Activated CD4-positive, alpha-beta T cell treated with anti-CD3 and anti-CD28 coated beads, Interleukin-2, amount 10 ng/mL, durations not matched to agents 24 days and 14 days (primary cell): Measurements from ENCODE around the gene TMEM134. TPM values are rescaled to one million over a fixed set of nuclear protein-coding genes. Genes with fewer than 3 reads are reported as not detected.
"Not testable (repeated sequence)": the region's sequence is repeated elsewhere in the genome, so short reads cannot be mapped to it uniquely, and the experiment has no call there.

Source experiments
- DNase-seq: peaks from one replicate; pipeline ENCODE4 v3.0.0; 2022
- H3K27ac Mint-ChIP-seq: one replicate; pipeline ENCODE4 v1.8.0; 2022; ENCODE audit warnings: mild to moderate bottlenecking, mixed read lengths
- H3K27me3 Mint-ChIP-seq: one replicate; pipeline ENCODE4 v1.8.0; 2022; ENCODE audit warnings: mixed read lengths
- H3K36me3 Mint-ChIP-seq: one replicate; pipeline ENCODE4 v1.8.0; 2022; ENCODE audit warnings: low read depth, mild to moderate bottlenecking, mixed read lengths
- H3K4me1 Mint-ChIP-seq: one replicate; pipeline ENCODE4 v1.8.0; 2021; ENCODE audit warnings: mixed read lengths
- H3K4me3 Mint-ChIP-seq: one replicate; pipeline ENCODE4 v1.8.0; 2022; ENCODE audit warnings: mild to moderate bottlenecking, moderate library complexity, mixed read lengths
- H3K9me3 Mint-ChIP-seq: one replicate; pipeline ENCODE4 v1.8.0; 2021; ENCODE audit warnings: mixed read lengths
- intact Hi-C: fragments of 100-400 bp; cut with micrococcal nuclease; formaldehyde crosslinking; loops from one replicate; pipeline ENCODE4 v1.15.1; 2023
- total RNA-seq: library from RNA; stranded (reverse); gene quantifications from 2 replicates; pipeline ENCODE4 v1.2.3, GENCODE V29; 2022

TMEM134 gene
- total RNA-seq, 1 donor from 2014 or later, result 56.8 TPM

DNA sequence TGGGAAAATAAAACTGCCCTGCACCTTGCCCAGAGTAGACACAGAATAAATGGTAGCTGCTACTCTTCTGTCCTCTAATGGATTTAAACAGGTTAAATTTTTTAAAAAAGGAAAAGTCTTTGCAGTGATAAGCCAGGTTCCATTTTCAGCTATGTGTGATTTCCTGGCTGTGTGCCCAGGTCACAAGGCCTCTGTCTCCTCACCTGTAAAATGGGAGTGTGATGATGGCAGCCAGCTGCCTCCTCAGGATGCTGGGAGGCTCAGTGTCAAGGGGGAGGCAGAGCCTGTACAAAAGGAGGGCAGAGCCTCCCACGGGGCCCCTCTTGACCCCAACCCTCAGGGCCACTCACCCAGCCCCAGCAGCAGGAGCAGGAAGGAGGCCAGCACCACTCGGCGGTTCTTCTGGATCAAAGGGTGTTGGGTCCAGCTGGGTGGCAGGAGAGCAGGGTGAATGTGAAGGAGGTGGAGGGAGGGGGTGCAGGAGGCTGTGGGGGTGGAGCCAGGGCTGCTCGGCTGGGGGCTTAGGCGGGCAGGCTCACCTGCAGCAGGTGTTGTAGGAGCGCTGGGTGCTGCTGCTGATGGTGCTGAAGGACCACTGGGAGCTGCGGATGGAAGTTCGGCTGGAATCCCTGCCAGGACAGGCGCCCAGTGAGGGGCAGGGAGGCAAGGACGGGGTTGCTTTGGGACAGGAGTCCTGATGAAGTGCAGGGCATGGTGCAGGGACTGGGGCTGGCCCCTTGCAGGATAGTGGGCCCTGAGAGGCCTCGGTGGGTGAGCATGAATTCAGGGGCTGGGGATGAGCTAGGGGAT, 1.9 kb downstream of the TMEM134 start:
- Mint-ChIP-seq H3K36me3 (peaks cover 7% of the 10 kb centered on the region), H3K27me3 (no peaks in the 10 kb centered on the region), H3K27ac (peak overlapping the region; percentile 56), H3K9me3 (no peaks in the 10 kb centered on the region), H3K4me3 (peak overlapping the region; percentile 96), H3K4me1 (peaks cover 26% of the 10 kb centered on the region)
- no peak for DNase-seq
- intact Hi-C loops, result no loop called here

- intact Hi-C loops, result no loop called here
- H3K9me3 Mint-ChIP-seq, result no peaks in the 10 kb centered on the region
- H3K4me1 Mint-ChIP-seq, result peaks cover 26% of the 10 kb centered on the region
- H3K27me3 Mint-ChIP-seq, result no peaks in the 10 kb centered on the region
- peak overlapping the region; percentile 34 for H3K27ac Mint-ChIP-seq
- no peak overlapping the region for H3K4me3 Mint-ChIP-seq
- DNase-seq, result no peak
- H3K36me3 Mint-ChIP-seq, result peaks cover 7% of the 10 kb centered on the region
Observed at GRCh38 chr11:67466367-67466766, 2.7 kb downstream of the TMEM134 start.

DNA sequence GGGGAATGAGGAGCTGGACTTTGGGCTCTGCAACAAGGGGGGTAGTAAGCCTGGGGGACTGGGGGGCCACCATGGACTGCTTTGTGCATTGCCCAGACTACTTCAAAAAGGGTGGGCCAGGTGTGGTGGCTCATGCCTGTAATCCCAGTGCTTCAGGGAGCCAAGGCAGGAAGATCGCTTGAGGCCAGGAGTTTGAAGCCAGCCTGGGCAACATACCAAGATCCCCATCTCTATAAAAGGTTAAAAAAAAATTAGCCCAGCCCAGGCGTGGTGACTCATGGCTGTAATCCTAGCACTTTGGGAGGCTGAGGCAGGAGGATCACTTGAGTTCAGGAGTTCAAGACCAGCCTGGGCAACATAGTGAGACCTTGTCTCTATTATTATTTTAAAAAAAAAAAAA, 3.5 kb downstream of the TMEM134 start:
- H3K27me3 Mint-ChIP-seq, H3K36me3 Mint-ChIP-seq, DNase-seq, intact Hi-C loops, H3K9me3 Mint-ChIP-seq: not testable (repeated sequence)
- Mint-ChIP-seq H3K4me3 (peak overlapping the region; percentile 91), H3K27ac (peak overlapping the region; percentile 92), H3K4me1 (peaks cover 22% of the 10 kb centered on the region)

GRCh38 chr11:67465189-67465510, 3.9 kb downstream of the TMEM134 start:
- no peak for DNase-seq
- Mint-ChIP-seq H3K4me3 (peak overlapping the region; percentile 91), H3K27ac (peak overlapping the region; percentile 92), H3K36me3 (peaks cover 7% of the 10 kb centered on the region), H3K4me1 (peaks cover 21% of the 10 kb centered on the region), H3K27me3 (no peaks in the 10 kb centered on the region), H3K9me3 (no peaks in the 10 kb centered on the region)
- intact Hi-C loops, result no loop called here

DNA sequence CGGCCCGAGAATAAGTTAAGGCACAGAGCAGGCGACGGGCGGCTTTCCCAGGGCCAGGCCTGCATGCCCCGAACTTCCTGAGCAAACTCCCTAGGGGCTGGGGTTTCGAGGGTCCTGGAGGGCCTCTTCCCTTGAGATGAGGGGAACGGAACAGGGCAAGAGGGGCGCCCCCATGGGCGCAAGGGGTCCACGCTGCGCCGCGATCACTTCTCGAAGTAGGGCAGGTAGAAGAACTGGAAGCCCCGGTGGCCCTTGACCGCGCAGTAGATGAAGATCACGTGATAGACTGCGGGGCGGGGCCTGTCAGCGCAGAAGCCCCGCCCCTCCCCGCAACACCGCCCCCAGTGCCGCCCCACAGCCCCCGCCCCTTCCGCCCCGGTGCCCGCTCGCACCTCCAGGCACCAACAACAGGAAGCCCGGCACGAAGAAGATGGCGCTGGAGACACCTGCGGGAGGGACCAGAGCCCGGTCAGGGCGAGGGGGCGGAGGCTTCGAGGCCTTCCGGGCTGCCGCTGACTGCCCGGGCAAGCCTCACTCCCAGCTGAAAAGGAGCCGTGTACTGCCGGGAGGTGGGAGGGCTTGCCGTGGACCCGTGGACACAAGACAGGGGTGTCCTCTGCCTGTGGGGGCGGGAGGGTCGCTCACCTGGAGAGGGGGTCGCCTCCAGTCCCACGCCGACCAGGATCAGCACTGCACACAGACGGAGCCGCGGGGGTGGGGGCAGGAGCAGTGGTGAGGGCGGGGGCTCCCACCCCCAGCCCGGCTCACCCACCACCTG, 4.5 kb downstream of the TMEM134 start:
- no peaks in the 10 kb centered on the region for H3K9me3 Mint-ChIP-seq
- peaks cover 7% of the 10 kb centered on the region for H3K36me3 Mint-ChIP-seq
- H3K27me3 Mint-ChIP-seq, result no peaks in the 10 kb centered on the region
- peak overlapping the region; percentile 92 for H3K27ac Mint-ChIP-seq
- peaks cover 21% of the 10 kb centered on the region for H3K4me1 Mint-ChIP-seq
- H3K4me3 Mint-ChIP-seq, result peak overlapping the region; percentile 91
- intact Hi-C loops, result loop anchor here (1.0 kb wide), 3 partner anchors 19 to 61 kb away; partner anchors contain the start of gene AIP
- DNase-seq, result peak; percentile 97

- H3K36me3 Mint-ChIP-seq, result peaks cover 7% of the 10 kb centered on the region
- DNase-seq, result no peak
- peak overlapping the region; percentile 92 for H3K27ac Mint-ChIP-seq
- intact Hi-C loops, result loop anchor here (1.0 kb wide), 3 partner anchors 19 to 61 kb away; partner anchors contain the start of gene AIP
- no peaks in the 10 kb centered on the region for H3K27me3 Mint-ChIP-seq
- peak overlapping the region; percentile 91 for H3K4me3 Mint-ChIP-seq
- H3K9me3 Mint-ChIP-seq, result no peaks in the 10 kb centered on the region
- peaks cover 19% of the 10 kb centered on the region for H3K4me1 Mint-ChIP-seq
Observed at GRCh38 chr11:67463680-67464410, 5.2 kb downstream of the TMEM134 start.

DNA sequence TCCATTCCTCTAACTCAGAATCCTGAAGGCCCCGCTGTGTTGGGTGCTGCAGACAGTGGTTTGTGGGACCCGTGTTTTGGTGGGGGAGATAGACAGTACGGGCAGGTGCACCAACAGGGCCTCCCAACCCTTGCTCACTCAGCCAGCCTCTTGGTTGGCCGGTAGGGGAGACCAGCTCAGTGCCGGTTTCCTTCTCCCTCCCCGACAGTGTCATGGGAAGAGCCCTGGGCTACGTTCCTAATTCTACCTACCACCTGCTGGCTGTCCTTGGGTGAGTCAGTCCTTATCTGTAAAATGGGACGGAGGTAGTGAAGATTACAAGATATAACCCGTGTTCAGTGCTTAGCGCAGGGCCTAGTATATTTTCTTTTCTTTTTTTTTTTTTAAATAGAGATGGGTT, 5.9 kb downstream of the TMEM134 start:
- Mint-ChIP-seq H3K4me3 (peak overlapping the region; percentile 26), H3K36me3 (peaks cover 7% of the 10 kb centered on the region), H3K4me1 (peaks cover 16% of the 10 kb centered on the region), H3K27ac (no peak overlapping the region), H3K9me3 (no peaks in the 10 kb centered on the region), H3K27me3 (no peaks in the 10 kb centered on the region)
- no peak for DNase-seq
- intact Hi-C loops, result no loop called here

GRCh38 chr11:67458266-67458665, 10.8 kb downstream of the TMEM134 start:
- H3K4me3 Mint-ChIP-seq, result no peak overlapping the region
- no peaks in the 10 kb centered on the region for H3K36me3 Mint-ChIP-seq
- H3K27me3 Mint-ChIP-seq, result no peaks in the 10 kb centered on the region
- H3K27ac Mint-ChIP-seq, result no peak overlapping the region
- no peaks in the 10 kb centered on the region for H3K9me3 Mint-ChIP-seq
- DNase-seq, result no peak
- intact Hi-C loops, result no loop called here
- H3K4me1 Mint-ChIP-seq, result no peaks in the 10 kb centered on the region

DNA sequence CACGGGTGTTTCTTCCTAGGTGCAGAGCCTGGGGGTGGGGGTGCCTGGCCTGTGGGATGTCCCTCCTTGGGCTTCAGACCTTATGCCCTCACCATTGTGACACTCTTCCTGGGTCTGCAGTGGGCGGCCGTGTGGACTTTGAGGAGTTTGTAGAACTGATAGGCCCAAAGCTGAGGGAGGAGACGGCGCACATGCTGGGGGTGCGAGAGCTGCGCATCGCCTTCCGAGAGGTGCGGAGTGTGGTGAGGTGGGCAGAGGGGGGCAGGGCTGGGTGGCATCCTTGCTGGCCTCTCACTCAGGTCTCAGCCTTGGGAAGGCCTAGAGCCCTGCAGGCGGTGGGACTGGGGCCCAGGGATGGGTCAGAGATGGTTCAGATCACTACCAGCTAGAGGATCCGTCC, 11.6 kb downstream of the TMEM134 start:
- intact Hi-C loops, result no loop called here
- Mint-ChIP-seq H3K4me3 (no peak overlapping the region), H3K9me3 (no peaks in the 10 kb centered on the region), H3K36me3 (no peaks in the 10 kb centered on the region), H3K27me3 (no peaks in the 10 kb centered on the region), H3K4me1 (no peaks in the 10 kb centered on the region), H3K27ac (no peak overlapping the region)
- no peak for DNase-seq

- intact Hi-C loops, result no loop called here
- no peak for DNase-seq
- Mint-ChIP-seq H3K4me1 (no peaks in the 10 kb centered on the region), H3K36me3 (no peaks in the 10 kb centered on the region), H3K27ac (no peak overlapping the region), H3K9me3 (no peaks in the 10 kb centered on the region), H3K4me3 (no peak overlapping the region), H3K27me3 (no peaks in the 10 kb centered on the region)
Observed at GRCh38 chr11:67456068-67456705, 12.9 kb downstream of the TMEM134 start.

DNA sequence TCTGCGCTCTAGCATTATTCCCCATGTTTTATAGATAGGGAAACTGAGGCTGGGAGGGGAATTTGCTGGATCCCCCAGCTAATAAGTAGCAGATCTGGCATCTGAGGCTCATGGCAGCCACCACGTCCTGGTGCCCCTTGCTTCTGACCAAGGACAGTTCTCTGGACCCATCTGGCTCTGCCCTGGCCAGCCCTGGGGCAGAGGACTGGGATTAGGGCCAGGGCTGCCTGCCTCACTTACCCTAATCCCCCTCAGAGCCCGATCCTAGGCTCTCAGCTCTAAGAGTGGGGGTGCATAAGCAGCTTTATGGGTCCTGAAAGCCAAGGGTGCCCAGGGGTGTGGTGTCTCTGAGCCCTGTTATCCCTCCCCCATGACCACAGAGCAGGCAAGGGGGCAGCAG, 14.0 kb downstream of the TMEM134 start, which contains the start of gene CABP4:
CABP4 (plus strand) TSS at position 301 of the 400 bp plus-strand sequence; CDS start at position 371, 70 bp downstream.
- H3K27ac Mint-ChIP-seq, result no peak within 1 kb of the TSS
- H3K27me3 Mint-ChIP-seq, result no peaks in the 10 kb centered on the region
- no peaks in the 10 kb centered on the region for H3K9me3 Mint-ChIP-seq
- no peaks in the 10 kb centered on the region for H3K36me3 Mint-ChIP-seq
- no peak within 1 kb of the TSS for H3K4me3 Mint-ChIP-seq
- intact Hi-C loops, result no loop called here
- DNase-seq, result no peak
- peaks cover under 1% of the 10 kb centered on the region for H3K4me1 Mint-ChIP-seq

DNA sequence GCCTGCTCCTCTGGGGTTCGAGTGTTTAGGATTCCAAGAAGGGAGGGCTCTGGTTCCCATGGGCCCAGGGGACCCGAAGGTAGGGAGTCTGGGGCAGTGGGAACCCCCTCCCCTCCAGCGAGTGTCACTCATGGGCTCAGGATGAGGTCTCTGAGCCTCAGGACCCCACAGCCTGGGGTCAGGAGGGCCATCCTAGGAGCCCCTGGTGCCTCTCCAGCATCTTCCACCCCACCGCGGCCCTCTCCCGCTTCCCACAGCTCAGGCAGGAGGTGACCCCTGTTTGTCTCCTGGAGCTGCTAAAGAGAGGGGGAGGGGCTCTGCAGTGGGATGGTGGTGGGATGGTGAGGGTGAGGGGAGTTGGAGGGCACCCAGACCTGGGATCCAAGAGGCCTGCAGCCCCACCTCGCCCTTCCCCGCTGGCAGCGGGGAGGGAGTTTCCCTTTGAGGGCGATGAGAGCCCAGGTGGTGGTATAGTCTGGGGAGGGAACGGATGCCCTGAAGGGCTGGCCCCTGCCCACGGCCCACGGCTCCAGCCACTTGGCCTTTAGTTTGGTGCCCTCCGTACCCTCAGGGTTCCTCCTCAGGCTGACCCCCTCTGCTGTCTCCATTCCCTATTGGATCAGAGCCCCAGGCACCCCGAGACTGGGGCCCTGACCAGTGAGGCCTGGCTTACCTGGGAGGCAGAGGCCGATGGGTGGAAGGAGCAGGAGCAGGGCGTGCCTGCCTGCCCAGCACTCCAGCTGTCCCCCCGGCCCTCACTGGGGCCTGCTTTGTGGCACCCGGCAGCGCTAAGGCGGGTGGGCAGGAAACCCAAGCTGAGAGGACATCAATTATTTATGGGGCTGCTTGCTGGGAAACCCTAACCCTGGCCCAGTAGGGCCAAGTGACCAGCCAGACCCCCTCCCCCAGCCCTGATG, 15.0 kb downstream of the TMEM134 start:
- intact Hi-C loops, result no loop called here
- no peak overlapping the region for H3K27ac Mint-ChIP-seq
- H3K36me3 Mint-ChIP-seq, result no peaks in the 10 kb centered on the region
- H3K4me1 Mint-ChIP-seq, result peaks cover 6% of the 10 kb centered on the region
- H3K9me3 Mint-ChIP-seq, result no peaks in the 10 kb centered on the region
- no peak overlapping the region for H3K4me3 Mint-ChIP-seq
- no peak for DNase-seq
- H3K27me3 Mint-ChIP-seq, result peaks cover 3% of the 10 kb centered on the region
